Neutrophil (primary cell): ENCODE measurements around the gene S100A8.

ENCODE experiments used
- H3K27ac ChIP-seq: fragments of 200-600 bp; sonication (generic); 2 replicates; pipeline ENCODE4 v1.5.1; 2016; ENCODE audit warnings: mild to moderate bottlenecking, moderate library complexity
- H3K27me3 ChIP-seq: fragments of 200-600 bp; sonication (generic); 2 replicates; pipeline ENCODE4 v1.6.0; 2016; ENCODE audit warnings: mild to moderate bottlenecking
- H3K36me3 ChIP-seq: fragments of 200-600 bp; sonication (generic); 2 replicates; pipeline ENCODE4 v1.5.1; 2017
- H3K4me1 ChIP-seq, 2 experiments: fragments of 200-600 bp in 1 of 2; sonication (generic) in 1 of 2; 1 replicate in 1 of 2; 2 replicates in 1 of 2; pipeline versions ENCODE4 v1.5.1 to v1.6.1; 2013 to 2016; ENCODE audit warnings: low read depth in 1 of 2, low read length in 1 of 2, mild to moderate bottlenecking in 1 of 2, moderate library complexity in 1 of 2; ENCODE audit not compliant: control insufficient read depth in 1 of 2, insufficient read depth in 1 of 2
- H3K4me3 ChIP-seq, 2 experiments: fragments of 200-600 bp in 1 of 2; sonication (generic) in 1 of 2; 1 replicate in 1 of 2; 2 replicates in 1 of 2; pipeline ENCODE4 v1.5.1; 2013 to 2016; ENCODE audit warnings: low read depth in 1 of 2, low read length in 1 of 2, mild to moderate bottlenecking in 1 of 2, moderate library complexity in 1 of 2
- H3K9me3 ChIP-seq: fragments of 200-600 bp; sonication (generic); 2 replicates; pipeline ENCODE4 v1.5.1; 2016
- TF ChIP-seq, protein P1 (sequence below): fragments of 200-600 bp; sonication (generic); IDR thresholded peaks from 2 replicates; pipeline ENCODE4 v1.5.1; 2016; ENCODE audit warnings: antibody characterized with exemption

S100A8 gene

DNA sequence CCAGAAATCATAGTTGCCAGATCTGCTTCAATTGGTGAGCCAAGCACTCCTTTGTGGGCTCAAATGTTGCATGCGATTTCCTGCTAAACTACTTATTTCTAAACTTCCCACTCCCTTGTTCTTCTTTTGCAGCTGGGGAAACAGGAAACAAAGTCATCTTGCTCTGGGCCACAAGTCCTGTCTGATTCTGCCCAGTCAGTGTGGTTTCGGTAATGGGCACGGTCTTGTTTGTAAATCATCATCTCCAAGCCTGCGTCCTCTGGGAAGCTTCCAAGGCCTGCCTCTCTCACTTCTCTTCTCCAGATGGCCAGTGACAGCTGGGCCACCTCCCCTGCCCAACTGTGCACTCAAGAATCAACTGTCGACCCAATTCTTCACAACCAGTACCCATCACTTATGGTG, 4.4 kb downstream of the S100A8 start:
- no peaks in the 10 kb centered on the region for H3K9me3 ChIP-seq
- H3K27me3 ChIP-seq = no peaks in the 10 kb centered on the region
- H3K27ac ChIP-seq = peak overlapping the region; percentile 100
- peak overlapping the region; percentile 89 to 96 for H3K4me3 ChIP-seq
- peaks cover 76 to 89% of the 10 kb centered on the region in 2 experiments for H3K4me1 ChIP-seq
- peaks cover 17% of the 10 kb centered on the region for H3K36me3 ChIP-seq
- TF ChIP-seq, protein P1, sequence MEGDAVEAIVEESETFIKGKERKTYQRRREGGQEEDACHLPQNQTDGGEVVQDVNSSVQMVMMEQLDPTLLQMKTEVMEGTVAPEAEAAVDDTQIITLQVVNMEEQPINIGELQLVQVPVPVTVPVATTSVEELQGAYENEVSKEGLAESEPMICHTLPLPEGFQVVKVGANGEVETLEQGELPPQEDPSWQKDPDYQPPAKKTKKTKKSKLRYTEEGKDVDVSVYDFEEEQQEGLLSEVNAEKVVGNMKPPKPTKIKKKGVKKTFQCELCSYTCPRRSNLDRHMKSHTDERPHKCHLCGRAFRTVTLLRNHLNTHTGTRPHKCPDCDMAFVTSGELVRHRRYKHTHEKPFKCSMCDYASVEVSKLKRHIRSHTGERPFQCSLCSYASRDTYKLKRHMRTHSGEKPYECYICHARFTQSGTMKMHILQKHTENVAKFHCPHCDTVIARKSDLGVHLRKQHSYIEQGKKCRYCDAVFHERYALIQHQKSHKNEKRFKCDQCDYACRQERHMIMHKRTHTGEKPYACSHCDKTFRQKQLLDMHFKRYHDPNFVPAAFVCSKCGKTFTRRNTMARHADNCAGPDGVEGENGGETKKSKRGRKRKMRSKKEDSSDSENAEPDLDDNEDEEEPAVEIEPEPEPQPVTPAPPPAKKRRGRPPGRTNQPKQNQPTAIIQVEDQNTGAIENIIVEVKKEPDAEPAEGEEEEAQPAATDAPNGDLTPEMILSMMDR = no peak

DNA sequence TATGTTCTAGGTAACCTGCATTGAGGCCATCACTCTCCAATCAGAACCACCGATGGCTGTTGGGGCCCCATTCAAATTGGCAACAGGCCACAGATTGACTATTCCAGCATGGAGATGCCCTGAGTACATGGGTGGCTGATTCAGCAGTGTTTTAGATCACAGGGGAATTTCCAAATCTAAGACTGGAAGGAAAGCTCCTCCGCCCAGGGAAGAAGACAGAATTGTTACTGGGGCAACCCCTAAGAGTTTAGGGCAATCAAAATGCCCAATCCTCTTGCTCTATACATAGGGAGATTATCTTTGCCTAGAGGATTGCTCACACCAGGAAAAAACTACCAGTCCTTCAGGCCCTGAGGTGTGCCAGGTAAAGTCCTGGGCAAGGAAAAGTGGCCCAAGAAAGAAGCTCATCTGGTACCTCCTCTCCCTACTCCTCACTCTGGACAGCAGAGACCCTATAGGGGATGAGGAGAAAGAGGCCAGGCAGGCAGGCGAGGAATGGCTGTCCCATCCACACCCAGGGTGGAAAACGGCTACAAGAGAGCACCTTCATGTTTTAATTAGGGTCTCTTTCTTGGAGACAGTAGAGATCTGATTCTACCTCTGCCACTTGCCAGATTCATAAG, 5.8 kb downstream of the S100A8 start:
- Histone ChIP-seq H3K4me3 (peak overlapping the region; percentile 89 to 96), H3K27me3 (no peaks in the 10 kb centered on the region), H3K36me3 (peaks cover 10% of the 10 kb centered on the region), H3K27ac (peak overlapping the region; percentile 100), H3K9me3 (no peaks in the 10 kb centered on the region), H3K4me1 (peaks cover 71 to 76% of the 10 kb centered on the region in 2 experiments)
- TF ChIP-seq, protein P1 = no peak

DNA sequence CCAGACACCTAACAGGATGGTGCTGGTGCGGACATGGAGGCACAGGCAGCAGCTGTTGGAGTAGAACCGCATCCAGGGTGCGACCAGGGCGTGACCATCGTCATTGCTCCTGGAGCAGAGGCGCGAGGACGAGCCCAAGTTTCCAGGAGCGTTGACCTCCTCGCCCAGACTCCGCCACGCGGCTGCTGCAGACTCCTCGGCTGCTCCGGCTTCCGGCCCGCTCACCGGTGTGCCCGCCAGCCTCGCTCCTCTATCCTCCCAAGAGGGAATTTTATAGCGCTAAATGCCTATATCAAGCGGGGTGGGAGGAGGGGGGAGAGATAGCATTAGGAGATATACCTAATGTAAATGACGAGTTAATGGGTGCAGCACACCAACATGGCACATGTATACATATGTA, 10.2 kb downstream of the S100A8 start:
- Histone ChIP-seq H3K4me3 (no peak overlapping the region), H3K27me3 (no peaks in the 10 kb centered on the region), H3K27ac (no peak overlapping the region), H3K9me3 (no peaks in the 10 kb centered on the region), H3K36me3 (no peaks in the 10 kb centered on the region), H3K4me1 (peaks cover 71 to 74% of the 10 kb centered on the region in 2 experiments)
- TF ChIP-seq, protein P1 = no peak

DNA sequence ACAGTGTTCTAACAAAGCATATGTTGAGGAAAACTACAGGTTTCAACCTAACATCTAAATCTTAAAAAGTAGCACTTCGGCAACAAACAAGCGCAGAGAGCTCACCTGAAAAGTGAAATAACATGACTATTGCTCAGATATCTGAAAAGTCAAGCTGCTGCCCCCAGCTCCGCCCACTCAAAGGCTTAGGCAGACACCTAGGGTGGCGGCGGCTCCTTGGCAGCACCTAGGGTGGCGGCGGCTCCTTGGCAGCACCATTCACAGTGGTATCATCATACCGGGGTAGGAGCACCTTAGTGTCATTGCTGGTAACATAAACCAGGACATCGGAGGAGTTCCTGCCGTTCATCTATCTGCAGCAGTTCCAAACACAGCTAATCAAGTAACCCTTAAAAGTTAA, 11.3 kb downstream of the S100A8 start:
- H3K4me1 ChIP-seq = peaks cover 71 to 74% of the 10 kb centered on the region in 2 experiments
- no peak overlapping the region for H3K4me3 ChIP-seq
- TF ChIP-seq, protein P1 = no peak
- no peaks in the 10 kb centered on the region for H3K9me3 ChIP-seq
- H3K27ac ChIP-seq = peak overlapping the region; percentile 100
- H3K27me3 ChIP-seq = no peaks in the 10 kb centered on the region
- no peaks in the 10 kb centered on the region for H3K36me3 ChIP-seq

DNA sequence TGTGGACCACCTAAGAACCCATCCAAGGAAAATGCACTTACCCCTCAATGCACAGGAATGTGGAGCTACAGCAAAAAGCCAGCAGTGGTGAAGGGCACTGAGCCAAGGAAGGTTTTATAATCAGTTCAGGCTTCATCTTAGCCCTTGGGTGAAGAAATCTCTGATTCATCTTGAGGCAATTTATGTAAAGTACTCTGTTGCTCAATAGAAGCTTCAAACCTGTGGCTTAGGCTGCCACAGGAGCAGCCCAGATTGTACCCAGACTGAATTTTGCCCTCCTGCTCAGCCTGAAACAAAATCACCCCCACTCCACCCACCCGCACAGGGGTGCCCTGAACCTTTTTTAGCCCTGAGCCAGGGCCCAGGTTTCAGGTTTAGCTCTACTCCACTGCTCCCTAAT, 15.4 kb downstream of the S100A8 start, which contains the start of gene S100A12:
S100A12 (minus strand) TSS at position 111 of the 400 bp plus-strand sequence. CDS start 1,029 bp downstream, outside the sequence.
- TF ChIP-seq, protein P1 = no peak
- no peaks in the 10 kb centered on the region for H3K27me3 ChIP-seq
- peaks cover 9% of the 10 kb centered on the region for H3K36me3 ChIP-seq
- H3K4me3 ChIP-seq = peak within 1 kb of the TSS; percentile 65 to 75
- H3K4me1 ChIP-seq = peaks cover 92 to 94% of the 10 kb centered on the region in 2 experiments
- H3K9me3 ChIP-seq = no peaks in the 10 kb centered on the region
- H3K27ac ChIP-seq = peak within 1 kb of the TSS; percentile 100
